Vein endothelial cell (primary cell): ENCODE measurements around the gene HS3ST6. TPM values are rescaled to one million over a fixed set of nuclear protein-coding genes. Genes with fewer than 3 reads are reported as not detected.

Experiments used
- small RNA-seq: library from RNA; depleted of rRNA; stranded (forward); fragments of <200 nt; gene quantifications from one replicate; pipeline ENCODE3, GENCODE V24; 2012
- total RNA-seq: library from RNA; depleted of rRNA; stranded (reverse); fragments of >200 nt; gene quantifications from 2 replicates; pipeline ENCODE4 v1.2.3, GENCODE V29; 2012

HS3ST6 gene
- not detected in 2 replicates for total RNA-seq

GRCh38 chr16:1918351-1919326 is at the start of gene HS3ST6:
TSS of gene HS3ST6 (minus strand) at chr16:1918415. CDS start at chr16:1918323, 92 bp downstream.

GRCh38 chr16:1966460-1966859 is 48.2 kb upstream of the HS3ST6 start, which contains the start of gene RNF151:
TSS of gene RNF151 (plus strand) at chr16:1966856. CDS start at chr16:1966882, 26 bp downstream.

GRCh38 chr16:1964506-1965395 is 46.5 kb upstream of the HS3ST6 start, which contains the start of gene RPS2:
TSS of gene RPS2 (minus strand) at chr16:1964826. CDS start at chr16:1964625, 201 bp downstream.

DNA sequence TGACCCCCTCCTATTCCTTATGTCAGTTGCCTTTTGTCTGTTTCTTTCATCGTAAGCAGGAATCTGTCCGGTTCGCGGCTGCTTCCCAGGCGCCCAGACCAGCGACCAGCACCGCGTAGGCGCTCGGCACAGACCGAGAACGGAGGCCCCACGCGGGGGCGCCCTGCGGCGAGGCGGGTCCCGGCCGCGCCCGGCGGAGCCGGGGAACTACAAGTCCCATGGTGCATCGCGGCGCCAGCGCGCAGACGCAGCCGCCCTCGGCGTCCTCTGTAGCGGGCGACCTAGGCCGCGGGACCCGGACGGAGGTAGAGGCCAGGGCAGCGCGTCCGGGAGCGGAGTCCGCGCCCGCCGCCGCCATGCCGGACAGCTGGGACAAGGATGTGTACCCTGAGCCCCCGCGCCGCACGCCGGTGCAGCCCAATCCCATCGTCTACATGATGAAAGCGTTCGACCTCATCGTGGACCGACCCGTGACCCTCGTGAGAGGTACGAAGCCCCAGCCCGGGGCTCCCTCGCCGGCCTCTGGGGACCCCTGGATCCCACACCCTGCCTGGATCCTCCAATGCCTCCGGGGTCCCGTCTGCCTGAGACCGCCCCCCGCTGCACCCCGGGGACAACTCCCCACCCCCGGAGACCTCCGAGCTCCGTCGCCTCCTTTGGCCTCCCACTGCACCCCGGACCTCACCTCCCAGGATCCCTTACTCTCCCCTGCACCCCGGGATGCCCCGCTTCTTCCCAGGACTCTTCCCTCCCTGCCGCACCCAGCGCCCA is 41.2 kb upstream of the HS3ST6 start, which contains the start of gene NDUFB10:
NDUFB10 (plus strand) TSS at position 270 of the 771 bp plus-strand sequence; CDS start at position 357, 87 bp downstream.

DNA sequence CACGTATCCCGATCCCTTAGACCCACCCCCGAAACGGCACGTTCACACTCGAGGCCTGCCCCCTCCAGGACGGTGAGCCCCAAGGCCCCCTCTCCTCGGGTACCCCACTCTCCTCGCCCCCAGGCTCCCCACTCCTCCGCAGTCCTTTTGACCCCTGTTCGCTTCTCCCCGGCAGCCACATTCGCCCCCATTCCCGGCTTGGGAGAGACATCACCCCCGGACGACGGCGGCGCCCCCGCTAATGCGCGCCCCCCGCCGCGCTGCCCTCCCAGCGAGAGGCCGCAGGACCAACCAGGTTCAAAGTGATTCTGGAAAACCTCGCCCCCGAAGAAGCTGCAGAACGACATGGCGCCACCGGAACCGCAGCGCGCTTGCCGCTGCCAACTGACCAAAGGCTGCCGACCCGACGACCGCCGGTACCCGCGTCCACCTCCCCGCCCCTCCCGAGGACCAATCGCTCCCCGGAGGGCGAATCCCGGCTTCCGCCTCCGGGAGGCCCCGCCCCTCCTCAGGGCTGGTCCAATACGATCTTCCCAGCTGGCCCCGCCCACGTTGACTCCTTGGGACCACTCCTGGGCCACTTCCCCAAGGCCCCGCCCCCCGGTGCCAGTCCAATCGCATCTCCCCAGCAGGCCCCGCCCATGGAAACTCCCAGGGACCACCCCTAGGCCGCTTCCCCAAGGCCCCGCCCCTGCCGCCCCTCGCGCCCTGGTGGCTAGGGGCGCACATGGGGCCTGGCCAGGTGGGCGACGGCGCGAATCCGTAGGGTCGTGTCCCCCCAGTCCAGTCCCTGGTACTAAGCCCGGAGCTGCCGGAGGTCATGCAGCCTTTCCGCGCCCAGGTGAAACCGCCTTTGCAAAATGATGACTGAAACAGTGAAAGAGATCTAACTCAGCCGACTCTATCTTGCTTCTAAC is 24.9 kb upstream of the HS3ST6 start, which contains the start of gene MSRB1:
MSRB1 (minus strand) TSS at position 390 of the 917 bp plus-strand sequence; CDS start at position 347, 43 bp downstream.

GRCh38 chr16:1871974-1872635 is 46.1 kb downstream of the HS3ST6 start, which contains the start of gene MEIOB:
TSS of gene MEIOB (minus strand) at chr16:1872164. CDS start at chr16:1868175, 3,989 bp downstream.

Small RNA genes lying within 50 kb of the gene (small RNA-seq; reads per million reads assigned to genes)
- gene SNORA10 (not detected), gene SNORA64 (not detected)

Other genes starting within 250 kb of the HS3ST6 start
- gene JPT2, start 240.1 kb downstream of the HS3ST6 start, total RNA-seq: 94.1 and 98.6 TPM in 2 replicates
- 52.2 and 62.4 TPM in 2 replicates for gene MAPK8IP3, start 212.2 kb downstream of the HS3ST6 start, total RNA-seq
- 32.4 and 54.5 TPM in 2 replicates for gene NME3, start 146.9 kb downstream of the HS3ST6 start, total RNA-seq
- gene EME2, start 145.6 kb downstream of the HS3ST6 start, total RNA-seq: 10.6 and 14.0 TPM in 2 replicates
- gene MRPS34, start 145.3 kb downstream of the HS3ST6 start, total RNA-seq: 69.7 and 78.7 TPM in 2 replicates
- 38.2 and 48.7 TPM in 2 replicates for gene SPSB3, start 135.8 kb downstream of the HS3ST6 start, total RNA-seq
- gene NUBP2, start 135.5 kb downstream of the HS3ST6 start, total RNA-seq: 90.8 and 92.0 TPM in 2 replicates
- not detected in 2 replicates for gene IGFALS, start 124.7 kb downstream of the HS3ST6 start, total RNA-seq
- 50.9 and 62.7 TPM in 2 replicates for gene HAGH, start 91.6 kb downstream of the HS3ST6 start, total RNA-seq
- gene FAHD1, start 91.2 kb downstream of the HS3ST6 start, total RNA-seq: 76.4 and 86.2 TPM in 2 replicates
- not detected in 2 replicates for gene MEIOB, start 46.3 kb downstream of the HS3ST6 start, total RNA-seq
- gene MSRB1, start 24.8 kb upstream of the HS3ST6 start, total RNA-seq: 20.5 and 21.6 TPM in 2 replicates
- gene RPL3L, start 36.3 kb upstream of the HS3ST6 start, total RNA-seq: not detected in 2 replicates
- 118 and 137 TPM in 2 replicates for gene NDUFB10, start 41.1 kb upstream of the HS3ST6 start, total RNA-seq
- 2,303 and 3,069 TPM in 2 replicates for gene RPS2, start 46.4 kb upstream of the HS3ST6 start, total RNA-seq
- not detected in 2 replicates for gene RNF151, start 48.4 kb upstream of the HS3ST6 start, total RNA-seq
- gene TBL3, start 53.6 kb upstream of the HS3ST6 start, total RNA-seq: 45.9 and 54.2 TPM in 2 replicates
- gene NOXO1, start 63.1 kb upstream of the HS3ST6 start, total RNA-seq: 0.33 TPM in 1 of 2 replicates, not detected in the other
- gene GFER, start 65.8 kb upstream of the HS3ST6 start, total RNA-seq: 11.9 and 15.7 TPM in 2 replicates
- 1.9 and 6.9 TPM in 2 replicates for gene SYNGR3, start 71.6 kb upstream of the HS3ST6 start, total RNA-seq
- 29.7 and 33.1 TPM in 2 replicates for gene ZNF598, start 91.4 kb upstream of the HS3ST6 start, total RNA-seq
- 0.98 and 1.1 TPM in 2 replicates for gene NPW, start 101.4 kb upstream of the HS3ST6 start, total RNA-seq
- gene NHERF2, start 108.5 kb upstream of the HS3ST6 start, total RNA-seq: 40.5 and 82.0 TPM in 2 replicates
- gene NTHL1, start 129.4 kb upstream of the HS3ST6 start, total RNA-seq: 17.9 and 28.1 TPM in 2 replicates
- gene TSC2, start 129.6 kb upstream of the HS3ST6 start, total RNA-seq: 67.1 and 86.9 TPM in 2 replicates
- 64.7 and 80.0 TPM in 2 replicates for gene PKD1, start 217.5 kb upstream of the HS3ST6 start, total RNA-seq
- gene RAB26, start 230.2 kb upstream of the HS3ST6 start, total RNA-seq: 0.65 and 0.86 TPM in 2 replicates
- gene TRAF7, start 237.4 kb upstream of the HS3ST6 start, total RNA-seq: 117 and 169 TPM in 2 replicates